ENCODE results near the gene ANK2.

ANK2 gene

GRCh38 chr4:113212613-113213012 lies 163.2 kb downstream of the ANK2 start:
- no peak overlapping the region for H2AFZ ChIP-seq (ENCODE audit: low read depth, low read length, severe bottlenecking)
- no peaks in the 10 kb centered on the region for H3K27me3 ChIP-seq (ENCODE audit: low read length)
- H3K9ac ChIP-seq (ENCODE audit: low read length), result no peak overlapping the region
- H3K4me2 ChIP-seq (ENCODE audit: low read depth, low read length, poor library complexity, severe bottlenecking), result no peak overlapping the region
- no peaks in the 10 kb centered on the region for H3F3A ChIP-seq (ENCODE audit: insufficient read depth)
- H3K9me3 ChIP-seq (ENCODE audit: insufficient read depth, low read length), result no peaks in the 10 kb centered on the region
- H3K4me3 ChIP-seq (ENCODE audit: insufficient read depth, low read length, poor library complexity, severe bottlenecking), result no peak overlapping the region
- H3K27ac ChIP-seq (ENCODE audit: low read depth, low read length), result no peak overlapping the region
- H4K20me1 ChIP-seq (ENCODE audit: low read depth, low read length), result no peaks in the 10 kb centered on the region
- H3K9me2 ChIP-seq (replicated peaks; ENCODE audit: insufficient read depth, low read length), result no peaks in the 10 kb centered on the region
- no peaks in the 10 kb centered on the region for H3K79me2 ChIP-seq (ENCODE audit: insufficient read depth, low read length)
- TF ChIP-seq CTCF (IDR thresholded peaks at IDR 0.05; ENCODE audit: insufficient read depth, low read length, poor library complexity, severe bottlenecking), result no peak
- no peak for TF ChIP-seq EZH2phosphoT487 (conservative IDR thresholded peaks at IDR 0.05; ENCODE audit: low read length)
- no peaks in the 10 kb centered on the region for H3K36me3 ChIP-seq (ENCODE audit: low read length)

GRCh38 chr4:113221990-113222389 lies 172.5 kb downstream of the ANK2 start:
- H3K9me3 ChIP-seq (ENCODE audit: insufficient read depth, low read length), result no peaks in the 10 kb centered on the region
- H3K79me2 ChIP-seq (ENCODE audit: insufficient read depth, low read length), result no peaks in the 10 kb centered on the region
- no peaks in the 10 kb centered on the region for H3K9me2 ChIP-seq (replicated peaks; ENCODE audit: insufficient read depth, low read length)
- no peak overlapping the region for H2AFZ ChIP-seq (ENCODE audit: low read depth, low read length, severe bottlenecking)
- no peaks in the 10 kb centered on the region for H3F3A ChIP-seq (ENCODE audit: insufficient read depth)
- no peak overlapping the region for H3K4me3 ChIP-seq (ENCODE audit: insufficient read depth, low read length, poor library complexity, severe bottlenecking)
- H3K4me2 ChIP-seq (ENCODE audit: low read depth, low read length, poor library complexity, severe bottlenecking), result no peak overlapping the region
- H4K20me1 ChIP-seq (ENCODE audit: low read depth, low read length), result no peaks in the 10 kb centered on the region
- no peak overlapping the region for H3K27ac ChIP-seq (ENCODE audit: low read depth, low read length)
- TF ChIP-seq CTCF (IDR thresholded peaks at IDR 0.05; ENCODE audit: insufficient read depth, low read length, poor library complexity, severe bottlenecking) (no peak), EZH2phosphoT487 (conservative IDR thresholded peaks at IDR 0.05; ENCODE audit: low read length) (no peak)
- H3K36me3 ChIP-seq (ENCODE audit: low read length), result no peaks in the 10 kb centered on the region
- no peaks in the 10 kb centered on the region for H3K27me3 ChIP-seq (ENCODE audit: low read length)
- no peak overlapping the region for H3K9ac ChIP-seq (ENCODE audit: low read length)

DNA sequence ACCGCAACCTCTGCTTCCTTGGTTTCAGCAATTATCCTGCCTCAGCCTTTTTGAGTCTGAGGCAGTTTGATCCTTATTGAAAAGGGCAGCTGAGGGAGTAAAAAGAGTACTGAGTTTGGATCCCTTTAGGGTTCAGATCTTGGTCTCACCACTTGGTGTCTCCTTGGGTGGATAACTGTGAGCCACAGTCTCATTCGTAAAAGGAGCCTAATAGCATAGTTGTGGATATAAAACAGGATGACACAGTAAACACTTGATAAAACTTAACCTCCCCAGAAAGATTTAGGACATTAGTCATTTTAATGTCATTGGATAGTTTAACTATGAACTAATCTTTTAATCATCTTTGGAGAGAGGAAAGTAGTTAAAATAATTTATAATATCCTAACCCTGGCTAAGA lies 173.0 kb downstream of the ANK2 start:
- H2AFZ ChIP-seq (ENCODE audit: low read depth, low read length, severe bottlenecking), result no peak overlapping the region
- no peaks in the 10 kb centered on the region for H4K20me1 ChIP-seq (ENCODE audit: low read depth, low read length)
- no peaks in the 10 kb centered on the region for H3K9me2 ChIP-seq (replicated peaks; ENCODE audit: insufficient read depth, low read length)
- no peaks in the 10 kb centered on the region for H3K36me3 ChIP-seq (ENCODE audit: low read length)
- H3K79me2 ChIP-seq (ENCODE audit: insufficient read depth, low read length), result no peaks in the 10 kb centered on the region
- H3K4me3 ChIP-seq (ENCODE audit: insufficient read depth, low read length, poor library complexity, severe bottlenecking), result no peak overlapping the region
- H3F3A ChIP-seq (ENCODE audit: insufficient read depth), result no peaks in the 10 kb centered on the region
- no peaks in the 10 kb centered on the region for H3K27me3 ChIP-seq (ENCODE audit: low read length)
- H3K4me2 ChIP-seq (ENCODE audit: low read depth, low read length, poor library complexity, severe bottlenecking), result no peak overlapping the region
- no peak overlapping the region for H3K9ac ChIP-seq (ENCODE audit: low read length)
- H3K9me3 ChIP-seq (ENCODE audit: insufficient read depth, low read length), result no peaks in the 10 kb centered on the region
- no peak overlapping the region for H3K27ac ChIP-seq (ENCODE audit: low read depth, low read length)
- TF ChIP-seq CTCF (IDR thresholded peaks at IDR 0.05; ENCODE audit: insufficient read depth, low read length, poor library complexity, severe bottlenecking), result no peak
- TF ChIP-seq EZH2phosphoT487 (conservative IDR thresholded peaks at IDR 0.05; ENCODE audit: low read length), result no peak

- no peak overlapping the region for H2AFZ ChIP-seq (ENCODE audit: low read depth, low read length, severe bottlenecking)
- H3K27me3 ChIP-seq (ENCODE audit: low read length), result no peaks in the 10 kb centered on the region
- no peaks in the 10 kb centered on the region for H3F3A ChIP-seq (ENCODE audit: insufficient read depth)
- no peaks in the 10 kb centered on the region for H3K79me2 ChIP-seq (ENCODE audit: insufficient read depth, low read length)
- H3K4me2 ChIP-seq (ENCODE audit: low read depth, low read length, poor library complexity, severe bottlenecking), result no peak overlapping the region
- no peaks in the 10 kb centered on the region for H4K20me1 ChIP-seq (ENCODE audit: low read depth, low read length)
- no peaks in the 10 kb centered on the region for H3K36me3 ChIP-seq (ENCODE audit: low read length)
- H3K9ac ChIP-seq (ENCODE audit: low read length), result no peak overlapping the region
- no peaks in the 10 kb centered on the region for H3K9me3 ChIP-seq (ENCODE audit: insufficient read depth, low read length)
- H3K4me3 ChIP-seq (ENCODE audit: insufficient read depth, low read length, poor library complexity, severe bottlenecking), result no peak overlapping the region
- H3K27ac ChIP-seq (ENCODE audit: low read depth, low read length), result no peak overlapping the region
- no peaks in the 10 kb centered on the region for H3K9me2 ChIP-seq (replicated peaks; ENCODE audit: insufficient read depth, low read length)
- TF ChIP-seq EZH2phosphoT487 (conservative IDR thresholded peaks at IDR 0.05; ENCODE audit: low read length) (no peak), CTCF (IDR thresholded peaks at IDR 0.05; ENCODE audit: insufficient read depth, low read length, poor library complexity, severe bottlenecking) (no peak)
These were observed 173.5 kb downstream of the ANK2 start for GRCh38 chr4:113223001-113223400.

All from SU-DHL-6 (cell line).